GM19467 (cell line): ENCODE results near the gene ONECUT2.
"Not testable (repeated sequence)": the region's sequence is repeated elsewhere in the genome, so short reads cannot be mapped to it uniquely, and the experiment has no call there.

Experiments used
- ATAC-seq: cut with Tn5 transposase; IDR thresholded peaks from one replicate; pipeline ENCODE4 v1.9.1; 2021; ENCODE audit warnings: mild to moderate bottlenecking, moderate library complexity; ENCODE audit not compliant: unreplicated experiment

ONECUT2 gene

DNA sequence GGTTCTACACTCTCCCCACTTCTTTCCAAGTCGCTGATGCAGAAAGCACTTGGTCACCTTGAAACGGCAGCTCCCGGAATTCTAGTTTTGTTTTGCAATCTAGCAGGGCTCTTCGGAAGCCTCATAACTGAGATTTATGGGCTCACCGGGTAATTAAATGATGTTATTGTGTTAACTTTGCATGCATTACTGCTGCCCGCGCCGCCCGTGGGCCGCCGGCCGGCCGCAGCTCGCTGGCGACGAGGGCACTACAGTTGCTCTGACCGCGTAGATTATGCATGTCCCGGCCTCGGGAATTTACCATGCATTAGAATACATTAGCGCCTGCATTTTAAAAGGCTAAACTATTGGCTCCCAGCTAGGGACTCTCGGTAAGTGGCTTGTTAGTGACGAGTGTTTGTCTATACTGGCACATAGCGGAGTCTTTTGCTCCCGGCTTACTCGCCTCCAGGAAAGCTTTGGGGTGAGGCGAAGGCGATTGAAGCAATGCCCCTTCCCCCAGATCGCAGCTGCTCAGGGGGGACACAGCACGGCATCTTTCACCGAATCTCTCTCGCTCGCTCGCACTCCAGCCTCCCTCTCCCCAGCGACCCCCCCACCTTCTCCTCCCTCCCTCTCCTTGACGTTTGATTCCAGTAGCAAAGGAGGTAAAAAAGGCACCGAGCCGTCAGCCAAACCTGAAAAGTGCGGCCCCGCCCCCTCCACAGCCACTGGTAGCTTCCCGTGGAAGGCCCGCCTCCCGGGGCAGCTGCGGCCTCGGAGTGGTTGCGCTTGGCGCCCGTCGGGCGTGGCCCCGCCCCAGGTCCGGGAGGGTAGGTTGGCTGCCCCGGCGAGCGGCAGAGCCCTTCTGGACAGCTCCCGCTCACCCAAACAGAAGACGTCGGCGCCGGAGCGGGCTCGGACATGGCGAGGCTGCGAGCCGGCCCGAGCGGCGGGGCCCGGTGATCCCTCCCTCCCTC is at the start of gene ONECUT2:
TSS of gene ONECUT2 (plus strand) at position 839 of the 959 bp plus-strand sequence. CDS start 343 bp downstream, outside the sequence.
- ATAC-seq = no peak

DNA sequence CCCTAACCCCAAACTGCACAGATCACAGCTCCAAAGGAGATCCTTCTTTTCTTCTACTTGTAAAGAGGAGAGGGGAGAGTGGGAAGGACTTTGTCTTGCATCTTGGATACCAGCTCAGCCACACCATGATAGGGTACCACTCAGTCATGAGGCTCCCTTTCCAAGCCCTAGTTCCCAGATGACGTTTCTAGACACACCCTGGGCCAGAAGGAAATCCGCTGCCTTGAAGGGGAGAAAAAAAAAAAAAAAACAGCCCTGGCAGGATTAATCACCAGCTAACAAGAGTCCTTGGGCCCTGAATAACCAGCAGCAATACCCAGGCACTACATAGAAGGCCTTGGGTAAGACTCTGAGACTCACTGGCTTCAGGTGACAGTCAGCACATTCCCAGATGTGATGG is 45.9 kb upstream of the ONECUT2 start:
- ATAC-seq = no peak

DNA sequence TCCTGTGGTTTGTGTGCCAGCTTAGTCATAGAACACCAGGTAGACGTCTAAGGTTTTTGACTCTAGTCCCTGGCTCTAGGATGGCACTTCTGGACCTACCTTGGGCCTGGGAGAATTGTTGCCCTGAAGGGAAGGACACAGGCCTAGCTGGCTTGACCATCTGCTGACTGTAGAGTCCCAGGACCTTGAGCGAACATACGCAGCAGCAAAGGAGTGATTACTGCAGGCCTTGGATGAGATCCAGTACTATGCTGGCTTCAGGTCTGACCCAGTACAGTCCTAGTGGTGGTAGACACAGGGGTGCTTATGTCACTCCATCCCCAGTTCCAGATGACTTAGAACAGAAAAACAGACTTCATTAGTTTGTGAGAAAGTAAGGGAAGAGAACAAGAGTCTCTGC is 45.1 kb upstream of the ONECUT2 start:
- ATAC-seq = no peak

- ATAC-seq = not testable (repeated sequence)
Measured at GRCh38 chr18:57394749-57395148, 40.4 kb upstream of the ONECUT2 start.

- not testable (repeated sequence) for ATAC-seq
Measured at GRCh38 chr18:57396831-57397230, 38.3 kb upstream of the ONECUT2 start.

DNA sequence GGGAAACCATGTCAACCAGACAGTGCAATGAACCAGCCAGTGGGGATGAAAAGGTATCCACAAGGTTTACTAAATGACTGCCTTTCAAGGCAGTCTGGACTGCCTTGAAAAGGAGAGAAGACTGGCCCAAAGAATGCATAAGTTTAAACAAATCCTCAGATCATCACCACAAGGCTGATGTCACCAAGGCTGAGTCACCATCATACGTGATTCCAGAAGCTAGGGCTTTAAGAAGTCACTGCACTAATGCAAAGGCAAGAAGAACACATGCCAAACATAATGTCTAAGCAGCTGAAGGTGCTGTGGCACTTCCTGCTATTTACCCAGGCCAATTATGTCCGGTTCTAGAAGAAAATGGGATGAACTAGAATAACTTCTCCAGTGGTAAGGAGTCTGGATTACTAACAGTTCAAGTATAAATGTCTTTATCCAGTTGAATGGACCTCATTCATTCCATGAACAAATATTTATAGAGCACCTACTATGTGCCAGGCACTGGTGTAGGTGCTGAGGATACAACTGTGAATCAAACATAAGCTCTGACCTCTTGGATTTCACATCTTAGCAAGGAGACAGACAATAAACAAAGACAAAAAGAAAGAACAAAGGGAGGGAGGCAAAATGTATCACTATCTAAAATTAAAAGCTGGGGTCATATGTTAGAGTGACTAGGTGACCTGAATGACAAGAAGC is 37.6 kb upstream of the ONECUT2 start:
- no peak for ATAC-seq

DNA sequence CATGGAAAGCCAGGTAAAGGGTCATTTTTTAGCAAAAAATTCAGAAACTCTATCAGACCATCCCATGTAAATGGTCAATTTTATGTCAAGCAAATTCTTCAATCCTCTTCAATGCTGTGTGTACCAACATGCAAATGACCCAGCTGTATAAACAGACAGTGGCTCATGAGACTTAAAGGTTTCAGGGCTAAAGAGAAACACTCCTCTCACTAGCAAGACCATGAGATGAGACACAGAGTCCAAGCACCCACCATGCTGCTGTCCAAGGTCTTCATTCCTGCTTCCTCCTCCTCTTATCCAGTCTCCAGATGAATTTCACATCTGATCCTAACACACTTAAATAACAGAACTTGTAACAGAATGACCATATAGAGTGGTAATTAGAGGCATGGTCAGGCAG is 30.8 kb upstream of the ONECUT2 start:
- no peak for ATAC-seq

- ATAC-seq = no peak
Measured at GRCh38 chr18:57409650-57410049, 25.5 kb upstream of the ONECUT2 start.

GRCh38 chr18:57410749-57411148 is 24.4 kb upstream of the ONECUT2 start:
- ATAC-seq = no peak

DNA sequence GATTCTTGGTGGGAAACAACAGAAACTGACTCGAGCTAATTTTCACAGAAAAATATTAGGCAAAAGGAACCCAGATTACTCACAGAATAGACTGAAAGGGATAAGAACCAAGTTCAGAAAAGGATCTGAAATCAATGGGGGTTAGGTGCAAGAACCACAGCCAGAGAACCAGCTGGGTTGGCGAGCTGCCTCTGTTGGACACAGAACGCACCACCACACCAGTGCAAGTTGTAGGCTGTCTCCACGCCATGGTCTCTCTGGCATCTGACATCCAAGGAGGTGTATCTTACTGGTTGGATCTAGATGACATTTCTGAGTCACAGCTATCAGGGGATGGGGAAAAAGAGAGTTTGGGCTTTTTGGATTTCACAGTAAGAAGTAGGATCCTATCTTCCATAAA is 18.6 kb upstream of the ONECUT2 start:
- ATAC-seq = no peak

GRCh38 chr18:57422313-57422872 is 12.8 kb upstream of the ONECUT2 start:
- no peak for ATAC-seq

GRCh38 chr18:57423821-57424220 is 11.4 kb upstream of the ONECUT2 start:
- no peak for ATAC-seq

GRCh38 chr18:57425096-57425495 is 10.1 kb upstream of the ONECUT2 start:
- ATAC-seq = no peak

- ATAC-seq = no peak
Measured at GRCh38 chr18:57426187-57426586, 9.0 kb upstream of the ONECUT2 start.

GRCh38 chr18:57427429-57428201 is 7.6 kb upstream of the ONECUT2 start:
- ATAC-seq = no peak

DNA sequence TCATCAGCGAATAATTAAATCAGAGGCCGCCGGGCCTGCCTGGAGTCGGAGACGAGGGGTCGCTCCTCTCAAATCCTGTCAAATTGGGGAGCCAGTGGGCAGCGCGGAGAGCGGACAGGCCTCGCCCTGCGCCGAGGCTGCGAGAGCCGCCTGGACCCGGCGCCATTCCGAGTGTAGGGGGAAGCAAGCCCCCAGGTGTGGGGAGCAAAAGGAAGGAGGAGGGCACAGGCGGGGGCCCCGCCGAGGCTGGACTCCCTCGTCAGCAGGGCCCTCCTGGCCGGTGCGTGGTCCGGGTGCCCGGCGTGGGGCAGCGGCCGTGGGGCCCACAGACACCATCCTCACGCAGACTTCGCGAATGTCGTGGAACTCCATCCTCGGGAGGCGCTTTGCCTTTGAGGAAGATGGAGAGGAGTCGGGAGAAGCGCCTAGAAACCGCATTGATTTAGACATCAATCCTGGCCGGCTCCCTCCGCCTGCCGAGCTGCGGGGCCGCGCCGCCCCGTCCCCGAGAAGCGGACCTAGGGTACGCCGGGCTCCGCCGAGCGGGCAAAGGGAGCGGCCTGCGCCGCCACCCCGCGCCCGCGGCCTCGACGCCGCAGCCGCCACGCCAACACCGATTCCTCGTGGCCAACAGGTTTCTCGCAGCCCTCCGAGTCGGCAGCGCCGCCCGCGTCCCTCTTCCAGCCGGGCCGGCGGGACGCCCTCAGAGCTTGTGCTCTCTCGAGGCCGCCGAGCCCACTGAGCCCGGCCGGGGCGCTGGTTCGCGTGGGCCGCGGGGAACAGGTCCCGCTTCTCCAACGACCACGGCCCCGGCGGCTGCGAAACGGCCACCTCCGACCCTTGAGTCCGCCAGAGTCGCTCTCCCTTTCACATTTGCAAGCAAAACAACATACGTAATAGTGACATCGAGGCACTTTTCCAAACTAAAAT is 6.7 kb upstream of the ONECUT2 start:
- no peak for ATAC-seq

- ATAC-seq = no peak
Measured at GRCh38 chr18:57429167-57430078, 5.8 kb upstream of the ONECUT2 start.

DNA sequence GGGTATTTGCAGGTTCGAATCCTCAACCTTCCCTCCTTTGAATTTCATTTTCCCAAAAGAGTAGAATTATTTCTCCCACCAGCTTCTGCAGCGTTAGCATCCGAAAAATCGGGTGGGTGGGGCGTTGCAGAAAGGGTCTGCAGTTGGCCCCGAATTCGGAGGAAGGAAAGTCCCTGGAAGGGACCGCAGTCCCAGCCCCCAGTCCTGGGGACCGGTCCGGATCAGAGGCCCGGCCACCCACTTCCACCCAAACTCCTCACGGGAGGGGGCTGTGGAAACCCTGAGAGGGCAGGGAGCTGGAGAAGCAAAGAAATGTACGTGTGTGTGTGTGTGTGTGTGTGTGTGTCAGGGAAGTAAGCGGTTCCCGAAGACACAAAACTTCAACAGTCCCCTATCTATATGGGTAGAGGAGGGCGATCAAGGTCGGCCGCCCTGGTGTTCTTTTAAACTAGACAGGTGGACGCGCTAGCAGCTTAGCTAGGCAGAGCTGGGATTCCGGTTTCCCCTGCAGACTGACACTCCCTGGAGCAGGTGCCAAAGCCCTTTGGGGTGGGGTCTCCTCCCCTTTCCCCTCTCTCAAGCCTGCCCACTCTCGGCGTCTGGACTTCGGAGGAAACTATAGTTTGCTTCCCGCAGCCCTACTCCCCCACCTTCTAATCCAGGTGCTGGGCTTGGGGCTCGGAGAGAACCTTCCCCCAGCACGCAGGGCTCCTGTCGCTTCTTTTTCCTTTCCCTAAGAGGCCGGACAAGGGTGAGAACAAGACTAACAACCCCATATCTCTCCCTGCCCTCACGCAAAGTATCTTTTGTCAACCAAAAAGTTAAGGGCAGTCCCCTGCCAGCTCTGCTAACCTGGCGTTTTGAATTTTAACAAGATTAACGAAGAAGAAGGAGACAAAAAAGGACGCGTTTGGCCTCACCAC is 4.8 kb upstream of the ONECUT2 start:
- no peak for ATAC-seq
